GM12891 (cell line): Measurements from ENCODE around the gene CMIP.

Experiments used
- POLR2A ChIP-seq: IDR thresholded peaks from 2 replicates; pipeline ENCODE4 v1.6.1; 2011; ENCODE audit warnings: low read depth, low read length, control low read depth
- POLR2AphosphoS5 ChIP-seq: IDR thresholded peaks from 2 replicates; pipeline ENCODE4 v1.6.1; 2011; ENCODE audit warnings: low read depth, low read length, control low read depth
- SPI1 ChIP-seq: IDR thresholded peaks from 2 replicates; pipeline ENCODE4 v1.6.1; 2011; ENCODE audit warnings: low read depth, low read length, control low read depth

DNA sequence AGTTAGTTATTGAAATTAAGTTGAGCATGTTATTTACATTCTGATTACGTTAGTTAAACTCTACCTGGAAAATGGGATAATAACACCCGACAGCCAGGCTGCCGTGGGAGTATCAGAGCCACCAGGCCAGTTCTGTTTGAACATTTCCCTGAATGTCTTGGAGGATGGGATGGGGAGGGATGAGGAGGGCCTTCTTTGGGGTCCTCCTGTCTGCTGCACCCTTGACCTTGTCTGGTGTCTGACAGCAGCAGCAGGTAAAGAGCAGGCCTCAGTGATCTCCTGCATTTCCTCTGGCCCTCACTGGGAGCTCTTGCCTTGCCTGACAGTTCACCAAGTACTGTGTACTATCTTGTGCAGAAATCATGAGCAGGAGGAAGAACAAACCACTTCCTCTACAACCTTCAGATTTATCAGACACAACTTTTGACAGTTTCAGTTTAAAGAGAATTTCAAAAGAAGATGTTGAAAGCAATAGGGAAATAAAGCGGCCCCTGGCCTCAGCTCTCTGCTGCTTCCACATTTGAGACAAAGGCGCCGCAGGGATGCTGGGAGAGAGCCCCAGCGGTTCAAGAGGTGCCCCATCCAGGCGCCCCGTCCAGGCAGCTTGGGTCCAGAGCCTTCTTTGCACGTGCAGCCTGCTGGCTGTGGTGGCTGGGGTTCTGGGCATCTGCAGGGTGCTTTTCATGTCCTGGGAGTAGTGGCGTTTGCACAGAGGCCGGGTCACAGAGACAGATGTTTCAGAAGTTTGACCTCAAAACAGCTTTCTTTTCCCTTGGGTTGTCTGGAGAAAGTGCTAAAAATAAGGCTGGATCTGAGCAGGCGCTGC is 25.3 kb downstream of the CMIP start:
- TF ChIP-seq POLR2A, result no peak
- TF ChIP-seq POLR2AphosphoS5, result no peak
- TF ChIP-seq SPI1, result peak; percentile 72
